BLaER1 treated with 17β-estradiol and CSF1 and Interleukin-3, amounts not matched to agents 10 nM and 100 nM (cell line): Measurements from ENCODE around the gene LAMTOR2.

Experiments
- H3K27ac ChIP-seq, 11 experiments: shearing (Covaris generic); formaldehyde crosslinking; 2 replicates each; pipeline ENCODE4 v1.8.1; 2022
- H3K27me3 ChIP-seq, 11 experiments: shearing (Covaris generic); formaldehyde crosslinking; 2 replicates each; pipeline ENCODE4 v1.8.1; 2022
- H3K36me3 ChIP-seq, 11 experiments: shearing (Covaris generic); formaldehyde crosslinking; 2 replicates each; pipeline ENCODE4 v1.8.1; 2022
- H3K4me1 ChIP-seq, 10 experiments: shearing (Covaris generic); formaldehyde crosslinking; 2 replicates each; pipeline ENCODE4 v1.8.1; 2022
- H3K4me2 ChIP-seq, 11 experiments: shearing (Covaris generic); formaldehyde crosslinking; 2 replicates each; pipeline ENCODE4 v1.8.1; 2022
- H3K4me3 ChIP-seq, 10 experiments: shearing (Covaris generic); formaldehyde crosslinking; 2 replicates each; pipeline ENCODE4 v1.8.1; 2022
- H3K9ac ChIP-seq, 11 experiments: shearing (Covaris generic); formaldehyde crosslinking; 2 replicates each; pipeline ENCODE4 v1.8.1; 2022
- H3K9me3 ChIP-seq, 11 experiments: shearing (Covaris generic); formaldehyde crosslinking; replicated peaks in 1 of 11; 2 replicates each; pipeline ENCODE4 v1.8.1; 2022
- H4K20me1 ChIP-seq, 11 experiments: shearing (Covaris generic); formaldehyde crosslinking; 2 replicates each; pipeline ENCODE4 v1.8.1; 2022
- Cebpa-rat ChIP-seq, 11 experiments: shearing (Covaris generic); IDR thresholded peaks; 2 replicates each; pipeline ENCODE4 v1.8.1; 2022

Gene LAMTOR2

DNA sequence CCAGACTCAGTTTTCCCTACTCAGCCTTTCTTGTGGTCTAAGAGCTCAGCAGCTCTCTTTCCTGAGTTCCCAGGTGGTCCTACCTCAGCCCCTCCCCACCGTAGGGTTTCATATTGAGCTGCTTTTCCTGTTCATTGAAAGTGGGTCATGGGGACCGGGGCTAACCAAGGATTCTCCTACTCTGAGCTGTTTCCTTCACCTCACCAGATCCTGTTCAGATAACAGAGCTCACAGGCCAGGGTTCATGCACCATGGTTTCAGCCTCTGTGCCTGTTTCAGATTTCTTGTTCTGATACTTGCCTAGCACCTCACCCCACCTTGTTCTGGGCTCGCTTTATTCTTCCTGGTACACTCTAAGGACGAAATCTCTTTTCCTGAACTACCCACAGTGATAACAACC is 9.5 kb upstream of the LAMTOR2 start:
- H3K4me3 ChIP-seq, result no peak overlapping the region
- H3K27ac ChIP-seq, result no peak overlapping the region
- TF ChIP-seq Cebpa-rat (IDR thresholded peaks at IDR 0.05), result no peak
- H3K36me3 ChIP-seq, result peaks cover 71 to 97% (median 88%) of the 10 kb centered on the region in 11 experiments
- no peaks in the 10 kb centered on the region for H3K27me3 ChIP-seq
- no peaks in the 10 kb centered on the region for H3K9me3 ChIP-seq
- H3K4me1 ChIP-seq, result peaks cover under 1 to 18% (median 10%) of the 10 kb centered on the region in 10 experiments; a peak in 14 of 20 replicates
- no peak overlapping the region for H3K4me2 ChIP-seq
- no peak overlapping the region for H3K9ac ChIP-seq
- H4K20me1 ChIP-seq, result peaks cover 0 to 24% (median 0%) of the 10 kb centered on the region in 11 experiments; a peak in 7 of 22 replicates

DNA sequence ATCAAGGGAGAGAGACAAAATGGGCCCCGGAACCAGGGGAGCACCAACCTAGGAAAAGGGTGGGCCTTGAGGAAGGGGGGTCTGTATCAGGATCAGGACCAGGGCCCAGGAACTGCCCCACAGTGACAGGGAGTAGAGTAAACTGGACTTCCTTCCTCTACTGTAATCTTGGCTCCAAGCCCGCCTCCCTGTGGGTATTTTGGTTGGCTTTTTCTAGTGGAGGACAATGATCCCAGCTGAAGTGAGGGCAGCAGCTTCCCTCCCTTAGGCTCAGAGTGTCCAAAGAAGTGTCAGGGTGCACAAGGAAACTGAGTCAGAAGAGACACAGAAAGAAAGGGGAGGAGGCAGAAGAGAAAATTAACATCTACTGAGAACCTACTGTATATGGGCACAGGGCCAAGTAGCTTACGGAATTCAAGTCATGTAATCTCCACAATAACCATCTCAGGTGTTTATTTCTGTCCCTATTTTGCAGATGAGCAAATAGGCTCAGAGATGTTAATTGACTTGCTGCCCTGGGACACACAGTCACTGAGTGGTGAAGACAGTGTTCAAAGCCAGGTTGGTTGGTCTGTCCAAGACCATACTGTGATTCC is 5.8 kb upstream of the LAMTOR2 start:
- H3K4me2 ChIP-seq, result peak overlapping the region in 5 of 11 experiments; percentile 4 to 33 (median 26); a peak in 7 of 22 replicates
- H3K9me3 ChIP-seq, result no peaks in the 10 kb centered on the region
- no peak overlapping the region for H3K4me3 ChIP-seq
- no peaks in the 10 kb centered on the region for H3K27me3 ChIP-seq
- H3K4me1 ChIP-seq, result peaks cover 16 to 42% (median 26%) of the 10 kb centered on the region in 10 experiments; a peak in 19 of 20 replicates
- H3K36me3 ChIP-seq, result peaks cover 41 to 80% (median 65%) of the 10 kb centered on the region in 11 experiments
- H3K9ac ChIP-seq, result no peak overlapping the region; a peak in 1 of 22 replicates
- no peak for TF ChIP-seq Cebpa-rat (IDR thresholded peaks at IDR 0.05)
- H3K27ac ChIP-seq, result no peak overlapping the region
- H4K20me1 ChIP-seq, result peaks cover 0 to 50% (median 19%) of the 10 kb centered on the region in 11 experiments; a peak in 18 of 22 replicates

DNA sequence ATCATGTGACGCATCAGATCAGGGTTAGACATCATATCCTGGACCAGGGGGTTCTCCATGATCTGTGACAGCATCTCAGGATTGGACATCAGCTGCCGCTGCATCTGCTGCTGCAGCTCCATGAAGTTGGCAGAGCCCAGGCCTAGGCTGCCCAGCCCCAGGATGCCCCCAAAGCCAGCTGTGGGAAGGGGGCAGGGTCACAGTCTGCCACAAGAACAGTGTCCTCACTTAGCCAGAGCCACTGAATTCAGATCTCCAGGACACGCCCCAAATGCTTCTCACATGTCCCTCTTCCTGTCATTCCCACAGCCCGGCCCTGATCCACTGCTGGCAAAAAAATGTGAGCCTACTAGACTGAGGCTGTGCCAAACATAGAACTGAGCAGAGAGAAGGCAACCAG is 4.2 kb upstream of the LAMTOR2 start:
- Histone ChIP-seq H3K4me1 (peaks cover 19 to 44% (median 27%) of the 10 kb centered on the region in 10 experiments), H3K9me3 (no peaks in the 10 kb centered on the region), H3K4me2 (peak overlapping the region in 2 of 11 experiments; percentile 8 to 11; a peak in 2 of 22 replicates), H3K27ac (no peak overlapping the region), H3K27me3 (no peaks in the 10 kb centered on the region), H3K9ac (no peak overlapping the region), H3K36me3 (peaks cover 29 to 64% (median 51%) of the 10 kb centered on the region in 11 experiments), H4K20me1 (peaks cover 0 to 50% (median 19%) of the 10 kb centered on the region in 11 experiments; a peak in 18 of 22 replicates), H3K4me3 (no peak overlapping the region)
- no peak for TF ChIP-seq Cebpa-rat (IDR thresholded peaks at IDR 0.05)

DNA sequence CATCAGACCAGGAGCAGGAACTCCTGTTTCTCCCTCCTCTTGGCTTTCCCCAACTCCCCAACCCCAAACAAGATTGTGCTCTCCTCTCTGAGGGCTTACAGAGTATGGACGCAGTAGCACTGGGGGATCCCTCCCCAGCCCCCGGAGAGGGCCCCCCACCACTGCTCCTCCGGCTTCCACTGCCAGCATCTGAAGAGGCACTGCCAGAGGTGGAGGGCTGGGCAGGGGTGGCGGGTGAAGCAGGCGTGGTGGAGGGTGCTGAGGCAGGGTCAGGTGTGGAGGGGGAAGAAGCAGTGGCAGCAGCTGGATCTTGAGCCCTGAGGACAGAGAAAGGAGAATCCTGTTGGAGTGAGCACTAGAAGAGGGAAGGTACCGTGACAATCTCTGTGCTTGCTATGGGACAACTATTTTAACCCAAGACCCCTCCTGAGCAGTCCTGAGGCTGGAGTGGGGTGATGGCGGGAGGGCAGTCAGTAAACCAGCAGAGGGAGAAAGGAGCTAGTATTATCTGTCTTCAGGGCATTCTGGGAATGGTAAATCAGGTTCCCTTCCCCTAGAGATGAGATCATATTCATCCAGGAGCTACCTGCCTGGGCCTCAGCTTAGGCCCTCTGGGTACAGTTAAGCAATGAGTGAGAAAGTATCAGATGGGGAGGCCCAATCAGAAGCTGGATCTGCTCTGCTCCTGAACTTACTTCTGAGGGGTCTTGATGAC is 3.4 kb upstream of the LAMTOR2 start:
- H3K36me3 ChIP-seq, result peaks cover 29 to 62% (median 50%) of the 10 kb centered on the region in 11 experiments
- H3K27me3 ChIP-seq, result no peaks in the 10 kb centered on the region

DNA sequence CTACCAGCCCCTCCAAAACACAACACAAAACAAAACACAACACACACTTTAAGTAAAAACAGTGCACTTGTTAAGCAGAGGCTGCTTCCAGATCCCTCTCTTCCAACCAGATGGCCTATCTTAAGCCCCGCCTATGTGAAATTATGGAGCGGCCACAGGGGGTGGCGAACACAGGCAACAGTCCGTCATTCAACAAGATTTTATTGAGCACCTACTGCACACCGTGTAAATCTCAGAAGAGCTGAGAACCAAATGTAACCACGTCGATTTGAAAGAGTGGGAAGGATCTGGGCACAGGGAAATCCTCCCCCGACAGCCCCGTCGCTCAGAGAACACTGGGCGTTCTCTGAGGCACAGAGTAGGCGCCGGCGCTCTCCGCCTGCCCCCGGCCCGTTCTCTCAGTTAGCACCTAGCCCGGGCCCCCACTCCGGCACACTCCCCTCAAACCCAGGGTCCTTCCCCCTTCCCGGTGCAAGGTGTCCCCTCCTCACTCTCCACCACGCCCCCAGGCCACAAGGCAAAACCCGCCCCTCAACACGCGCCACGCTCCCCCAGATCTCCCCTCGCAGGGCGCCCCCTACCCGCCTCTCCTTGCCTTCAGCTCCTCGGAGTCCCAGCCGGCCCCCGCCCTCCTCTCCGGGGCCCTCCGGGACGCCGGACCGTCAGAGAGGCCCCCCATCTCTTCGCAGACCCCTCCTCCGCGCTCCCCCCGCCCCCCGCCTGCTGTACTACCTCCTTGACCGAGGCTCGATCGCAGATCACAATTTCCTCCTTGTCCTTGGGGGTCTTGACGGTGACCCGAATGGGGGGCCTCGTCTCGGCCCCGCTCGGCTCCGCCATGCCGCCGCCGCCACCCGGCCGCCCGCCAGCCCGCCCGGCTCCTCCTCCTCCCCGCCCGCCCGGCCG is 1.5 kb upstream of the LAMTOR2 start:
- H3K27me3 ChIP-seq, result no peaks in the 10 kb centered on the region
- peak overlapping the region; percentile 72 to 95 (median 89) for H3K4me3 ChIP-seq
- H3K9ac ChIP-seq, result peak overlapping the region; percentile 83 to 99 (median 97)
- peaks cover 0 to 50% (median 19%) of the 10 kb centered on the region in 11 experiments; a peak in 18 of 22 replicates for H4K20me1 ChIP-seq
- no peaks in the 10 kb centered on the region for H3K9me3 ChIP-seq
- H3K27ac ChIP-seq, result peak overlapping the region in 10 of 11 experiments; percentile 64 to 99 (median 95); a peak in 20 of 22 replicates
- H3K4me2 ChIP-seq, result peak overlapping the region; percentile 52 to 88 (median 73)
- H3K4me1 ChIP-seq, result peaks cover 26 to 65% (median 47%) of the 10 kb centered on the region in 10 experiments
- H3K36me3 ChIP-seq, result peaks cover 26 to 58% (median 41%) of the 10 kb centered on the region in 11 experiments
- TF ChIP-seq Cebpa-rat (IDR thresholded peaks at IDR 0.05), result no peak

More for the DNA sequence above, 3.4 kb upstream of the LAMTOR2 start:
- Histone ChIP-seq H3K4me2 (peak overlapping the region in 6 of 11 experiments; percentile 68 to 88 (median 80); a peak in 3 of 22 replicates), H3K9me3 (no peaks in the 10 kb centered on the region), H3K4me1 (peaks cover 26 to 52% (median 34%) of the 10 kb centered on the region in 10 experiments), H3K27ac (no peak overlapping the region), H3K9ac (peak overlapping the region in 2 of 11 experiments; percentile 22 to 30; a peak in 3 of 22 replicates), H3K4me3 (no peak overlapping the region), H4K20me1 (peaks cover 0 to 50% (median 19%) of the 10 kb centered on the region in 11 experiments; a peak in 18 of 22 replicates)
- TF ChIP-seq Cebpa-rat (IDR thresholded peaks at IDR 0.05), result no peak

DNA sequence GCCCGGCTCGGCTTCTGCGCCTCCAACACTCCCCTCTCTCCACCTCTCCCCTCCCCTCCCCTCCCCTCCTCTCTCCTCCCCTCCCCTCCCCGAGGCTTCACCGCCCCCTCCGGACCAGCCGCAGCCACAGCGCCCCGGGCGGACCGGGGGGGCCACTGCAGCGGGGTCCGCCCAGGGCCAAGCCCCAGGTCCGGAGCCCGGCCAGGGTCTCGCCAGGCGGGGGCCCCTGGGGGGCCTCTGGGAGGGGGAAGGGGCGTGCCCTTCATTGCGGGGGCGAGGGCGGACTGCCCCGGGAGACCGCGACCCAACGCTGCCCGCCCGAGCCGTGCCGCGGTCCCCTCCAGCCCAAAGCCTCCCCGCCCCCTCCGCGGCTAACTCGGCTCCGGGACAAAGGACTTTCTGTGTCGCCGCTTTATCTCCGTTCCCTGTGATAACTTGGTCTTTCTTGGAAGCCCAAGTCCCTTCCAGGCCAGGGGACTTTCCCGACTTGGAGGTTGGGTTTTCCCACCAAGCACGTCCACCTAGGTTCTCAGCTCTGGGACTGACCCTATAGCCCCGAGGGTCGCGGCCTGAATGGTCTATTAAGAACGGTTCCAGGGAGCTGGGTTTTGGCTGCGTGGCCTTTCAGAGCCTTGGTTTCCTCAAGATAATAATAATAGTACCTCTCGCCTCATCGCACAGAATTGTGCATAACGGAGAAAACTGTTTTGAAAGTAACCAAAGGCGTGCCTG is 648 bp upstream of the LAMTOR2 start, which contains the start of gene UBQLN4:
UBQLN4 (minus strand) TSS at position 31 of the 732 bp plus-strand sequence. CDS start 97 bp downstream, outside the sequence.
- H3K4me2 ChIP-seq, result peak within 1 kb of the TSS; percentile 91 to 99 (median 96)
- H3K9ac ChIP-seq, result peak within 1 kb of the TSS; percentile 86 to 99 (median 97)
- no peak for TF ChIP-seq Cebpa-rat (IDR thresholded peaks at IDR 0.05)
- H3K4me1 ChIP-seq, result peaks cover 26 to 58% (median 41%) of the 10 kb centered on the region in 10 experiments
- H4K20me1 ChIP-seq, result peaks cover 0 to 47% (median 19%) of the 10 kb centered on the region in 11 experiments; a peak in 18 of 22 replicates
- peak within 1 kb of the TSS; percentile 72 to 95 (median 89) for H3K4me3 ChIP-seq
- H3K27me3 ChIP-seq, result no peaks in the 10 kb centered on the region
- peaks cover 30 to 58% (median 39%) of the 10 kb centered on the region in 11 experiments for H3K36me3 ChIP-seq
- H3K9me3 ChIP-seq, result no peaks in the 10 kb centered on the region
- peak within 1 kb of the TSS; percentile 82 to 100 (median 99) for H3K27ac ChIP-seq

DNA sequence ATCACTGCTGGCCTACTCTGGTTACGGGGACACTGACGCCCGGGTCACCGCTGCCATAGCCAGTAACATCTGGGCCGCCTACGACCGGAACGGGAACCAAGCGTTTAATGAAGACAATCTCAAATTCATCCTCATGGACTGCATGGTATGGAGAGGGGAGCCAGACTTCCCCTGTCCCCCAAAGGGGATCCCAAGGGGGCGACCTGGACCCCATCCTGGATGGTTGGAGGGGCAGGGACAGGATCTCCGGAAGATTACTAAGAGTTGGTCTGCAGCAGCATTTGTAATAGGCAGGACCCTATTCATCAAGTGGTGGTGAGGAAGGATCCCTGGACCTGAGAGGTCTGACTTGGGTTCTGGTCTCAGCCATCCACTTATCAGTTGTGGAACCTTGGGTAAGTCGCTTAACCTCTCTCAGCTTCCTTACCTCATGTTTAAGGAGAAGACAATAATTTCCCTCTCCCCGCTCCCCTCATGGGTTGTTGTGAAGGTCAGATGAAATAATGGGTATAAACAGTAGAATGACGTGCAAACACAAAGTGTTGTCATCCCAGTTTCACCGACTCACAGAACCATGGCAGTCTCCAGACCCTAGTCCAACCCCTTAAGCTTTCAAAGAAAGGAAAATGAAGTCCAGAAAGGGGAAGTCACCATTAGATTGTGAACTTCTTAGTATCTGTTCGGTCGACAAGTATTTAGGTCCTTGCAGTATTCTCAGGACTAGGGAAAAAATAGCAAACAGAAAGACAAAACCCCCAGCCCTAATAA is 883 bp downstream of the LAMTOR2 start:
- peak overlapping the region; percentile 72 to 95 (median 89) for H3K4me3 ChIP-seq
- peak overlapping the region; percentile 91 to 100 (median 96) for H3K4me2 ChIP-seq
- peaks cover 17 to 46% (median 29%) of the 10 kb centered on the region in 11 experiments; a peak in 21 of 22 replicates for H3K36me3 ChIP-seq
- no peaks in the 10 kb centered on the region for H3K9me3 ChIP-seq
- peak overlapping the region; percentile 43 to 100 (median 99) for H3K27ac ChIP-seq
- peak overlapping the region; percentile 79 to 99 (median 97) for H3K9ac ChIP-seq
- no peaks in the 10 kb centered on the region for H3K27me3 ChIP-seq
- peaks cover 0 to 32% (median 19%) of the 10 kb centered on the region in 11 experiments; a peak in 18 of 22 replicates for H4K20me1 ChIP-seq
- H3K4me1 ChIP-seq, result peaks cover 22 to 49% (median 35%) of the 10 kb centered on the region in 10 experiments
- TF ChIP-seq Cebpa-rat (IDR thresholded peaks at IDR 0.05), result no peak
